ENCODE results near the gene RASAL1. TPM values are rescaled to one million over a fixed set of nuclear protein-coding genes. Genes with fewer than 3 reads are reported as not detected.

The RASAL1 gene
- total RNA-seq, 2 donors from 2014 or later, result 1.6 to 9.9 TPM

DNA sequence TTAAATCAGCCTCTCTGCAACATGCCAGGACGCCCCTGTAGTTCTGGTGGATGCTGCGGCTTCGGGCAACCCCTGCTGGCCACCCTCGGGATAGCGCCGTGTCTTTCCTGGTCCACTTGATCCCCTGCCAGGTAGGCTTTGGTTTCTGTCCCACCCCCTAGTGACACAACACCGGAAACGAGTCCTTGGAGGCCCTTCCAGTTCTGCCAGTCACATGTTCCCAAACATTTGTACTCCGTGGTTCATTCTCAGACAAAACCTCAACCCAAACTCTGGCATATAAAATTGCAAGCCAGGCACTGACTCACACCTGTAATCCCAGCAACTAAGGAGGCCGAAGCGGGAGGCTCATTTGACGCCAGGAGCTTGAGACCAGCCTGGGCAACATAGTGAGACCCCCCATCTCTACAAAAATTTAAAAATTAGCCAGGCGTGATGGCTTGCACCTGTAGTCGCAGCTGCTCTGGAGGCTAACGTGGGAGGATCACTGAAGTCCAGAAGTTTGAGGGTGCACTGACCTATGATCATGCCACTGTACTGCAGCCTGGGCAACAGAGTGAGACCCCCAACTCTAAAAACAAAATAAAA lies 37.0 kb downstream of the RASAL1 start:
- DNase-seq (ENCODE audit: low spot score), result peak; percentile 88
- peaks cover under 1% of the 10 kb centered on the region for H3K27me3 ChIP-seq (replicated peaks; ENCODE audit: insufficient read depth)
- intact Hi-C loops (cut with DNase I), result no loop called here
- no peaks in the 10 kb centered on the region for H3K36me3 ChIP-seq
- WGBS, result 20% methylated on average over 15 of the region's 15 CpGs
- no peaks in the 10 kb centered on the region for H3K9me3 ChIP-seq
- H3K4me1 ChIP-seq (replicated peaks), result no peaks in the 10 kb centered on the region
- H3K27ac ChIP-seq, result peak overlapping the region in 1 of 2 donors; percentile 8
- TF ChIP-seq, protein P1, sequence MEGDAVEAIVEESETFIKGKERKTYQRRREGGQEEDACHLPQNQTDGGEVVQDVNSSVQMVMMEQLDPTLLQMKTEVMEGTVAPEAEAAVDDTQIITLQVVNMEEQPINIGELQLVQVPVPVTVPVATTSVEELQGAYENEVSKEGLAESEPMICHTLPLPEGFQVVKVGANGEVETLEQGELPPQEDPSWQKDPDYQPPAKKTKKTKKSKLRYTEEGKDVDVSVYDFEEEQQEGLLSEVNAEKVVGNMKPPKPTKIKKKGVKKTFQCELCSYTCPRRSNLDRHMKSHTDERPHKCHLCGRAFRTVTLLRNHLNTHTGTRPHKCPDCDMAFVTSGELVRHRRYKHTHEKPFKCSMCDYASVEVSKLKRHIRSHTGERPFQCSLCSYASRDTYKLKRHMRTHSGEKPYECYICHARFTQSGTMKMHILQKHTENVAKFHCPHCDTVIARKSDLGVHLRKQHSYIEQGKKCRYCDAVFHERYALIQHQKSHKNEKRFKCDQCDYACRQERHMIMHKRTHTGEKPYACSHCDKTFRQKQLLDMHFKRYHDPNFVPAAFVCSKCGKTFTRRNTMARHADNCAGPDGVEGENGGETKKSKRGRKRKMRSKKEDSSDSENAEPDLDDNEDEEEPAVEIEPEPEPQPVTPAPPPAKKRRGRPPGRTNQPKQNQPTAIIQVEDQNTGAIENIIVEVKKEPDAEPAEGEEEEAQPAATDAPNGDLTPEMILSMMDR (IDR thresholded peaks at IDR 0.05), result peak in 3 of 4 experiments; percentile 85 to 92 (median 86)
- peak; percentile 93 for TF ChIP-seq POLR2AphosphoS5 (IDR thresholded peaks at IDR 0.05)
- TF ChIP-seq POLR2A (IDR thresholded peaks at IDR 0.05), result no peak
- no peak overlapping the region for H3K4me3 ChIP-seq

DNA sequence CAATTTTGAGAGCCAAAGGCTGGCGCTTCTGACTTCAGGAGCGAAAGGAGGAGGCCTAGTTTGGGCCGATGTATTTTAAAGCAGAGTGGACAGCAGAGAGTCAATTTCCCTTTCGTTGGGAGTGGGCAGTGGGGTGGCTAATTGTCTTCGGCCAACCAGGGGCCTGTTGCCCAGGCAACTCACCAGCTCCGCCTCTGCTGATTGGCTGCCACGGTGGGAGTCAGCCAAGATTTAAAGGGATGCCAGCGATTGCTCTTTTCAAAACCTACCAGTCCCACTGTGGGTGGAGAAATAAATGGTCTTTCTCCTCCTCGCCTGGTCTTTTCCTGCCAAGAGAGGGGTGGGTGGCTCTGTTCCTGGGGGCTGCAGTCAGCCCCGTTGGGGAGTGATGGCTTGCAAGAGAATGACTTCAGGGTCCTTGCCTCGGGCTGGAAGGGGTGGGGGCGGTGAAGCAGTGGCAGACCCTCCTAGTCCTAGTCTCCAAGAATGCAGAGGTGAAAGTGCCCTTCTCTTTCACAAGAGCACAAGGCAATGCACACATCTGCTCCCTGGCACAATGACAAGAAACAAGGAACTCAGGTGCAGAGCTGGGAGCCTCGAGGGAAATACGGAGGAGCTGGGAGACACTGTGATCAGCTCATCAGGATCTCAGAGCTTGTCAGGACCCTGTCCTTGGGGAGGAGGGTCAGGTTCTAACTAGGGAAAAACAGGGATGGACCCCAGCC lies 37.7 kb downstream of the RASAL1 start:
- DNase-seq (ENCODE audit: low spot score), result no peak
- intact Hi-C loops (cut with DNase I), result no loop called here
- TF ChIP-seq, protein P1 (IDR thresholded peaks at IDR 0.05), result no peak
- no peak for TF ChIP-seq POLR2A (IDR thresholded peaks at IDR 0.05)
- no peak for TF ChIP-seq POLR2AphosphoS5 (IDR thresholded peaks at IDR 0.05)
- Histone ChIP-seq H3K36me3 (no peaks in the 10 kb centered on the region), H3K4me1 (replicated peaks) (no peaks in the 10 kb centered on the region), H3K4me3 (no peak overlapping the region), H3K27ac (no peak overlapping the region), H3K27me3 (replicated peaks; ENCODE audit: insufficient read depth) (no peaks in the 10 kb centered on the region), H3K9me3 (no peaks in the 10 kb centered on the region)
- 37% methylated on average over 13 of the region's 14 CpGs for WGBS

DNA sequence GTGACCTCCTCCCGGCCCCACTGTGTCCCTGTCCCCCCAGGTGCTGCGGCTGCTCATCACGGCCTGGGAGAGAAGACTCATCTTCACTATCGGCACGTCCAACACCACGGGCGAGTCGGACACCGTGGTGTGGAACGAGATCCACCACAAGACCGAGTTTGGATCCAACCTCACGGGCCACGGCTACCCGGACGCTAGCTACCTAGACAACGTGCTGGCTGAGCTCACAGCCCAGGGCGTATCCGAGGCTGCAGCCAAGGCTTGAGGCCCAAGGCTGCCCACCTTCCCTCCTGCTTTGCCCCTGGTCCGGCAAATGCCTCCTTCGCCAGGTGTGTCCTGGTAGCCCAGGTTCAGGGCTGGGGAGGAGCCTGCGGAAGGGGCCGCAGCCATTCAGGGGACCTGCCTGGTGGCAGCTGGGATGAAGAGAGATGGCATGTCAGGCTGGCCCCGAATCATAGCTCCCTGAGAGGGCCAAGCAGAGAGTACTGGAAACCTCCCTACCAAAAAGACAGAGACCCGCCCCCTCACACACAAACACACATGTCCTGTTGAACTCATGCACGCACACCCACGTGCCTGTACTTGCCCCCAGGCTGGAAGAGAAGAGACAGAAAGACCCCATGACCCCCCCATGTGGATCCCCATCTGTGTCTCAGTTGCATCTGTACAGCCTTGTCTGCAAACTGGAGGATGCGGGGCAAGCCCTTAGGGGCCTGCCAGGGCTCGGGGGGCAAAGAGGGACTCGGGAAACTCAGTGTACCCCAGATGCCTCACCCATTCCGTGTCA lies 38.7 kb downstream of the RASAL1 start:
- H3K36me3 ChIP-seq, result no peaks in the 10 kb centered on the region
- DNase-seq (ENCODE audit: low spot score), result no peak
- H3K4me1 ChIP-seq (replicated peaks), result no peaks in the 10 kb centered on the region
- no peaks in the 10 kb centered on the region for H3K27me3 ChIP-seq (replicated peaks; ENCODE audit: insufficient read depth)
- no peaks in the 10 kb centered on the region for H3K9me3 ChIP-seq
- TF ChIP-seq POLR2AphosphoS5 (IDR thresholded peaks at IDR 0.05) (no peak), POLR2A (IDR thresholded peaks at IDR 0.05) (no peak)
- TF ChIP-seq, protein P1 (IDR thresholded peaks at IDR 0.05), result no peak
- no peak overlapping the region for H3K4me3 ChIP-seq
- WGBS, result 86% methylated on average over 26 of the region's 30 CpGs
- intact Hi-C loops (cut with DNase I), result no loop called here
- H3K27ac ChIP-seq, result no peak overlapping the region

DNA sequence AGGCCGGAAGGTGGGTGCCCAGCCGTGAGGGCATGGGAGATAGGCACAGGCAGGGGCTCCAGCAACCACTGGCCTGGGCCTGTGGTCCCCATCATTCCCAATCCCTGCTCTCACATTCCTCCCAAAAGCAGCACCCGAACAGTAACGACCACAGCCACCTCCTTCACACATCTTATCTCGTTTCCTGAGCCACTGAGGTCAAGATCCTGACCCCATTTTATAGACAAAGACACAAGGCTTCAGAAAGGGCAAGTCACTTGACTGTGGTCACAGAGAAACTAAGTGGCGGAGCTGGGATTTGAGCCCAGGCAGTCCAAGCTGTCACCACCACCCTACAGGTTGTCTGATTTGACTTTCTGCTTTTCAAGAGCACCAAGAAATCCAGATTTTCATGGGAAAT lies 40.2 kb downstream of the RASAL1 start:
- intact Hi-C loops (cut with DNase I), result no loop called here
- Histone ChIP-seq H3K27me3 (replicated peaks; ENCODE audit: insufficient read depth) (no peaks in the 10 kb centered on the region), H3K9me3 (no peaks in the 10 kb centered on the region), H3K27ac (no peak overlapping the region), H3K36me3 (no peaks in the 10 kb centered on the region), H3K4me1 (replicated peaks) (no peaks in the 10 kb centered on the region), H3K4me3 (no peak overlapping the region)
- DNase-seq (ENCODE audit: low spot score), result no peak
- WGBS, result 68% methylated on average over 6 of the region's 6 CpGs
- TF ChIP-seq POLR2A (IDR thresholded peaks at IDR 0.05) (no peak), POLR2AphosphoS5 (IDR thresholded peaks at IDR 0.05) (no peak)
- TF ChIP-seq, protein P1 (IDR thresholded peaks at IDR 0.05), result no peak
